Adrenal gland (tissue), 5 donors: ENCODE data around the gene ARHGEF7.

Experiments used
- CTCF ChIP-seq, 6 experiments: fragments of 450-650 bp in 4 of 6; fragments of 200-600 bp in 2 of 6; sonication (generic) in 1 of 6; IDR thresholded peaks; 1 replicate in 5 of 6; 2 replicates in 1 of 6; pipeline versions ENCODE4 v1.5.1 to v1.8.0; 2016 to 2021; ENCODE audit warnings: antibody characterized with exemption in 6 of 6, mild to moderate bottlenecking in 2 of 6, moderate library complexity in 1 of 6
- POLR2A ChIP-seq, 2 donors: fragments of 450-650 bp; IDR thresholded peaks; one replicate each; pipeline ENCODE4 v1.6.1; 2017; ENCODE audit warnings: antibody characterized with exemption in 2 of 2, mild to moderate bottlenecking in 2 of 2, moderate library complexity in 1 of 2
- donor health status: DM: no; HTN: no; CAD: no.

- TF ChIP-seq CTCF (IDR thresholded peaks at IDR 0.05) (no peak), POLR2A (IDR thresholded peaks at IDR 0.05) (no peak)
Measured at GRCh38 chr13:111171112-111171511, 56.0 kb downstream of the ARHGEF7 start.
